ENCODE measurements around the gene TMED5.

The TMED5 gene

GRCh38 chr1:93143769-93144168, 36.4 kb downstream of the TMED5 start:
- no peak overlapping the region for H3K4me2 ChIP-seq
- H3K4me1 ChIP-seq, result no peaks in the 10 kb centered on the region
- H3K9ac ChIP-seq, result no peak overlapping the region
- peaks cover 3 to 83% (median 26%) of the 10 kb centered on the region in 11 experiments; a peak in 18 of 22 replicates for H4K20me1 ChIP-seq
- no peaks in the 10 kb centered on the region for H3K9me3 ChIP-seq (replicated peaks in 1 of 11)
- peaks cover 29 to 96% (median 68%) of the 10 kb centered on the region in 11 experiments for H3K36me3 ChIP-seq
- H3K27ac ChIP-seq, result no peak overlapping the region
- no peak for TF ChIP-seq Cebpa-rat (IDR thresholded peaks at IDR 0.05)
- no peaks in the 10 kb centered on the region for H3K27me3 ChIP-seq
- no peak overlapping the region for H3K4me3 ChIP-seq

- Histone ChIP-seq H3K27ac (no peak overlapping the region), H3K27me3 (no peaks in the 10 kb centered on the region), H3K9me3 (replicated peaks in 1 of 11) (no peaks in the 10 kb centered on the region), H3K4me2 (no peak overlapping the region), H3K9ac (no peak overlapping the region), H3K4me3 (no peak overlapping the region), H4K20me1 (peaks cover 0 to 83% (median 19%) of the 10 kb centered on the region in 11 experiments; a peak in 17 of 22 replicates), H3K36me3 (peaks cover 29 to 96% (median 68%) of the 10 kb centered on the region in 11 experiments), H3K4me1 (no peaks in the 10 kb centered on the region)
- TF ChIP-seq Cebpa-rat (IDR thresholded peaks at IDR 0.05), result no peak
Measured at GRCh38 chr1:93143136-93143535, 37.1 kb downstream of the TMED5 start.

GRCh38 chr1:93142161-93142560, 38.1 kb downstream of the TMED5 start:
- TF ChIP-seq Cebpa-rat (IDR thresholded peaks at IDR 0.05), result no peak
- no peaks in the 10 kb centered on the region for H3K27me3 ChIP-seq
- H3K9ac ChIP-seq, result no peak overlapping the region
- no peak overlapping the region for H3K4me3 ChIP-seq
- H3K4me1 ChIP-seq, result no peaks in the 10 kb centered on the region
- no peaks in the 10 kb centered on the region for H3K9me3 ChIP-seq (replicated peaks in 1 of 11)
- no peak overlapping the region for H3K4me2 ChIP-seq
- peaks cover 38 to 96% (median 70%) of the 10 kb centered on the region in 11 experiments for H3K36me3 ChIP-seq
- no peak overlapping the region for H3K27ac ChIP-seq
- peaks cover 0 to 83% (median 9%) of the 10 kb centered on the region in 11 experiments; a peak in 16 of 22 replicates for H4K20me1 ChIP-seq

- H3K36me3 ChIP-seq, result peaks cover 58 to 96% (median 87%) of the 10 kb centered on the region in 11 experiments
- no peak overlapping the region for H3K4me2 ChIP-seq
- no peak overlapping the region for H3K4me3 ChIP-seq
- H3K4me1 ChIP-seq, result no peaks in the 10 kb centered on the region
- H4K20me1 ChIP-seq, result peaks cover 0 to 80% (median 16%) of the 10 kb centered on the region in 11 experiments; a peak in 15 of 22 replicates
- no peak overlapping the region for H3K9ac ChIP-seq
- no peak overlapping the region for H3K27ac ChIP-seq
- no peaks in the 10 kb centered on the region for H3K9me3 ChIP-seq (replicated peaks in 1 of 11)
- TF ChIP-seq Cebpa-rat (IDR thresholded peaks at IDR 0.05), result no peak
- H3K27me3 ChIP-seq, result no peaks in the 10 kb centered on the region
Measured at GRCh38 chr1:93140106-93140505, 40.1 kb downstream of the TMED5 start.

GRCh38 chr1:93137604-93138292, 42.5 kb downstream of the TMED5 start:
- Histone ChIP-seq H3K4me2 (no peak overlapping the region), H3K27ac (no peak overlapping the region), H4K20me1 (peaks cover 0 to 94% (median 23%) of the 10 kb centered on the region in 11 experiments; a peak in 17 of 22 replicates), H3K9me3 (replicated peaks in 1 of 11) (no peaks in the 10 kb centered on the region), H3K27me3 (no peaks in the 10 kb centered on the region), H3K36me3 (peaks cover 78 to 100% (median 91%) of the 10 kb centered on the region in 11 experiments), H3K4me1 (no peaks in the 10 kb centered on the region), H3K4me3 (no peak overlapping the region), H3K9ac (no peak overlapping the region)
- no peak for TF ChIP-seq Cebpa-rat (IDR thresholded peaks at IDR 0.05)

DNA sequence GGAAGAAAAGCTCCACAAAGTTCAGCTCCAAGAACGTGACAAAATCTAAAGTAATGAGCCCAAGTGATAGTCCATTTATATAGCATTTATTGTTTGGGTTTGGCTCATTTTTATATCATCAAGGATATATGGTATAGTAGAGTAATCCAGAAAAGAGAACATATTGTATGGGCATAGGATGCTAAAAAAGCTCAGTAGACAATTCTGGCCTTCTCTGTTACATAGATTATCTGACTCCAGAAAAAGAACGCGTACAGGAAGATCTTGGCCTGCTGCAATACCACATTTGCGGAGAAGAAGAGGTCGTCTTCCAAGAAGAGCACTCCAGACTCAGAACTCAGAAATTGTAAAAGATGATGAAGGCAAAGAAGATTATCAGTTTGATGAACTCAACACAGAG, 43.8 kb downstream of the TMED5 start:
- Histone ChIP-seq H3K27me3 (no peaks in the 10 kb centered on the region), H3K9ac (no peak overlapping the region), H3K36me3 (peaks cover 86 to 100% (median 98%) of the 10 kb centered on the region in 11 experiments), H3K4me2 (no peak overlapping the region), H3K4me3 (no peak overlapping the region), H3K9me3 (replicated peaks in 1 of 11) (no peaks in the 10 kb centered on the region), H3K27ac (no peak overlapping the region), H4K20me1 (peaks cover 0 to 94% (median 22%) of the 10 kb centered on the region in 11 experiments; a peak in 18 of 22 replicates), H3K4me1 (no peaks in the 10 kb centered on the region)
- TF ChIP-seq Cebpa-rat (IDR thresholded peaks at IDR 0.05), result no peak

GRCh38 chr1:93132638-93133037, 47.6 kb downstream of the TMED5 start:
- TF ChIP-seq Cebpa-rat (IDR thresholded peaks at IDR 0.05), result no peak
- Histone ChIP-seq H3K27me3 (no peaks in the 10 kb centered on the region), H3K9ac (no peak overlapping the region), H3K4me1 (no peaks in the 10 kb centered on the region), H3K4me3 (no peak overlapping the region), H3K27ac (no peak overlapping the region), H3K9me3 (replicated peaks in 1 of 11) (no peaks in the 10 kb centered on the region), H4K20me1 (peaks cover 0 to 76% (median 21%) of the 10 kb centered on the region in 11 experiments; a peak in 16 of 22 replicates), H3K36me3 (peaks cover 88 to 100% (median 98%) of the 10 kb centered on the region in 11 experiments), H3K4me2 (no peak overlapping the region)

- Histone ChIP-seq H3K4me3 (no peak overlapping the region), H3K36me3 (peaks cover 81 to 100% (median 94%) of the 10 kb centered on the region in 11 experiments), H3K4me2 (no peak overlapping the region), H3K27ac (no peak overlapping the region), H4K20me1 (peaks cover 0 to 65% (median 24%) of the 10 kb centered on the region in 11 experiments; a peak in 16 of 22 replicates), H3K9ac (no peak overlapping the region), H3K27me3 (no peaks in the 10 kb centered on the region), H3K9me3 (replicated peaks in 1 of 11) (no peaks in the 10 kb centered on the region), H3K4me1 (0 out of 20 replicates have a peak, but pooled peaks cover 0 to 4% (median 0%) of the 10 kb centered on the region in 10 experiments)
- TF ChIP-seq Cebpa-rat (IDR thresholded peaks at IDR 0.05), result no peak
Measured at GRCh38 chr1:93129507-93130099, 50.6 kb downstream of the TMED5 start.

- no peak for TF ChIP-seq Cebpa-rat (IDR thresholded peaks at IDR 0.05)
- peaks cover 0 to 52% (median 14%) of the 10 kb centered on the region in 11 experiments; a peak in 12 of 22 replicates for H4K20me1 ChIP-seq
- H3K36me3 ChIP-seq, result peaks cover 60 to 97% (median 86%) of the 10 kb centered on the region in 11 experiments
- no peaks in the 10 kb centered on the region for H3K9me3 ChIP-seq (replicated peaks in 1 of 11)
- H3K4me2 ChIP-seq, result no peak overlapping the region
- H3K4me1 ChIP-seq, result 0 out of 20 replicates have a peak, but pooled peaks cover 0 to 6% (median 0%) of the 10 kb centered on the region in 10 experiments
- no peak overlapping the region for H3K4me3 ChIP-seq
- H3K9ac ChIP-seq, result no peak overlapping the region
- no peaks in the 10 kb centered on the region for H3K27me3 ChIP-seq
- H3K27ac ChIP-seq, result peak overlapping the region in 1 of 11 experiments; percentile 1; a peak in 1 of 22 replicates
Measured at GRCh38 chr1:93124556-93125355, 55.5 kb downstream of the TMED5 start.

Measured in BLaER1 treated with 17β-estradiol and CSF1 and Interleukin-3, amounts not matched to agents 10 nM and 100 nM (cell line).